HEK293 (cell line): Measurements from ENCODE around the gene CHM.
A peak's percentile ranks its signal among the peaks of the same experiment; 100 is the strongest.

Experiments used
- CTCF ChIA-PET: fragments of 350-600 bp; formaldehyde crosslinking; extraction: SDS; loops from one replicate; lab custom pipeline; 2021; ENCODE audit warnings: antibody characterized with exemption; lab: Yijun Ruan, JAX
- POLR2A ChIA-PET: fragments of 300-600 bp; formaldehyde crosslinking; extraction: SDS; loops from one replicate; lab custom pipeline; 2020; ENCODE audit warnings: antibody characterized with exemption, inconsistent platforms; lab: Yijun Ruan, JAX
- H3K27ac ChIP-seq: fragments of 200-500 bp; sonication (Bioruptor generic); 2 replicates; pipeline ENCODE4 v1.5.1; 2014; ENCODE audit warnings: low read depth, low read length, control low read depth, inconsistent platforms; ENCODE audit errors: extremely low read depth
- H3K36me3 ChIP-seq, 2 experiments: fragments of 200-500 bp in 1 of 2; sonication (Bioruptor generic) in 1 of 2; 1 replicate in 1 of 2; 2 replicates in 1 of 2; pipeline ENCODE4 v1.5.1; 2014 to 2017; ENCODE audit warnings: inconsistent platforms in 2 of 2, low read length in 2 of 2; ENCODE audit not compliant: control insufficient read depth in 2 of 2, insufficient read depth in 1 of 2
- H3K4me1 ChIP-seq: fragments of 200-500 bp; sonication (Bioruptor generic); 2 replicates; pipeline ENCODE4 v1.5.1; 2014; ENCODE audit warnings: mild to moderate bottlenecking, low read length, inconsistent platforms; ENCODE audit not compliant: control insufficient read depth, insufficient read depth
- H3K4me3 ChIP-seq: 2 replicates; pipeline ENCODE4 v1.5.1; 2011; ENCODE audit warnings: low read depth, mild to moderate bottlenecking, control low read depth, low read length, moderate library complexity
- H3K9me3 ChIP-seq: fragments of 200-500 bp; sonication (Bioruptor generic); 2 replicates; pipeline ENCODE4 v1.5.1; 2014; ENCODE audit warnings: low read depth, low read length, inconsistent platforms; ENCODE audit not compliant: control insufficient read depth, insufficient read depth
- BCL11A ChIP-seq: fragments of 450-650 bp; formaldehyde crosslinking; IDR thresholded peaks from 2 replicates; pipeline ENCODE4 v1.5.1; 2016; ENCODE audit warnings: low read depth, missing biosample characterization, missing genetic modification characterization
- HOXA7 ChIP-seq: sonication (generic); formaldehyde crosslinking; IDR thresholded peaks from 2 replicates; pipeline ENCODE4 v1.8.1; 2022; ENCODE audit warnings: missing genetic modification reagents, borderline replicate concordance
- HOXC10 ChIP-seq: sonication (generic); formaldehyde crosslinking; IDR thresholded peaks from 2 replicates; pipeline ENCODE4 v1.8.1; 2023; ENCODE audit warnings: mild to moderate bottlenecking, missing genetic modification reagents
- IKZF3 ChIP-seq: fragments of 450-650 bp; IDR thresholded peaks from 2 replicates; pipeline ENCODE4 v1.5.0; 2018; ENCODE audit warnings: missing biosample characterization, mild to moderate bottlenecking, missing genetic modification characterization, moderate library complexity
- SCRT2 ChIP-seq: fragments of 450-650 bp; formaldehyde crosslinking; IDR thresholded peaks from 2 replicates; pipeline ENCODE4 v1.5.1; 2016; ENCODE audit warnings: missing biosample characterization, missing genetic modification characterization
- SETDB1 ChIP-seq: IDR thresholded peaks from one replicate; pipeline ENCODE4 v1.6.1; 2017; ENCODE audit warnings: mild to moderate bottlenecking, low read length, moderate library complexity, mixed read lengths; ENCODE audit not compliant: insufficient read length
- SP2 ChIP-seq: fragments of 450-650 bp; formaldehyde crosslinking; IDR thresholded peaks from 2 replicates; pipeline ENCODE4 v1.5.1; 2016; ENCODE audit warnings: missing biosample characterization, missing genetic modification characterization
- ZBTB8A ChIP-seq: fragments of 450-650 bp; formaldehyde crosslinking; IDR thresholded peaks from 2 replicates; pipeline ENCODE4 v1.5.1; 2016; ENCODE audit warnings: missing biosample characterization, missing genetic modification characterization
- ZFP41 ChIP-seq: fragments of 450-650 bp; formaldehyde crosslinking; IDR thresholded peaks from 2 replicates; pipeline ENCODE4 v1.5.1; 2016; ENCODE audit warnings: missing biosample characterization, missing genetic modification characterization, borderline replicate concordance
- ZNF140 ChIP-seq: fragments of 450-650 bp; formaldehyde crosslinking; IDR thresholded peaks from 2 replicates; pipeline ENCODE4 v1.5.1; 2016; ENCODE audit warnings: missing biosample characterization, missing genetic modification characterization
- ZNF19 ChIP-seq: fragments of 450-650 bp; formaldehyde crosslinking; IDR thresholded peaks from 2 replicates; pipeline ENCODE4; 2016; ENCODE audit warnings: missing biosample characterization, missing genetic modification characterization, low read depth
- ZNF2 ChIP-seq: fragments of 450-650 bp; formaldehyde crosslinking; IDR thresholded peaks from 2 replicates; pipeline ENCODE4 v1.5.1; 2016; ENCODE audit warnings: missing biosample characterization, missing genetic modification characterization
- ZNF202 ChIP-seq: fragments of 450-650 bp; formaldehyde crosslinking; IDR thresholded peaks from 2 replicates; pipeline ENCODE4 v1.5.1; 2016; ENCODE audit warnings: missing biosample characterization, missing genetic modification characterization, borderline replicate concordance
- ZNF214 ChIP-seq: fragments of 450-650 bp; formaldehyde crosslinking; IDR thresholded peaks from 2 replicates; pipeline ENCODE4 v1.5.1; 2017; ENCODE audit warnings: missing biosample characterization, mild to moderate bottlenecking, missing genetic modification characterization, borderline replicate concordance
- ZNF335 ChIP-seq: fragments of 450-650 bp; formaldehyde crosslinking; conservative IDR thresholded peaks from 2 replicates; pipeline ENCODE4 v1.5.1; 2016; ENCODE audit warnings: missing biosample characterization, missing genetic modification characterization
- ZNF341 ChIP-seq: fragments of 450-650 bp; formaldehyde crosslinking; IDR thresholded peaks from 2 replicates; pipeline ENCODE4; 2016; ENCODE audit warnings: low read depth, missing biosample characterization, missing genetic modification characterization
- ZNF366 ChIP-seq: fragments of 450-650 bp; formaldehyde crosslinking; conservative IDR thresholded peaks from 2 replicates; pipeline ENCODE4 v1.5.1; 2016; ENCODE audit warnings: missing biosample characterization, missing genetic modification characterization
- ZNF423 ChIP-seq: fragments of 450-650 bp; formaldehyde crosslinking; IDR thresholded peaks from 2 replicates; pipeline ENCODE4 v1.5.1; 2016; ENCODE audit warnings: missing biosample characterization, missing genetic modification characterization
- ZNF48 ChIP-seq: fragments of 450-650 bp; formaldehyde crosslinking; IDR thresholded peaks from 2 replicates; pipeline ENCODE4 v1.5.1; 2016; ENCODE audit warnings: missing biosample characterization, missing genetic modification characterization
- ZNF501 ChIP-seq: fragments of 450-650 bp; formaldehyde crosslinking; IDR thresholded peaks from 2 replicates; pipeline ENCODE4 v1.5.1; 2016; ENCODE audit warnings: missing biosample characterization, missing genetic modification characterization
- ZNF530 ChIP-seq: fragments of 450-650 bp; formaldehyde crosslinking; IDR thresholded peaks from 2 replicates; pipeline ENCODE4 v1.5.1; 2016; ENCODE audit warnings: low read depth, missing biosample characterization, missing genetic modification characterization
- ZNF549 ChIP-seq: fragments of 450-650 bp; IDR thresholded peaks from 2 replicates; pipeline ENCODE4 v1.5.1; 2018; ENCODE audit warnings: missing biosample characterization, missing genetic modification characterization, mild to moderate bottlenecking, inconsistent platforms, moderate library complexity
- ZNF560 ChIP-seq: fragments of 450-650 bp; formaldehyde crosslinking; IDR thresholded peaks from 2 replicates; pipeline ENCODE4 v1.5.1; 2017; ENCODE audit warnings: missing biosample characterization, missing genetic modification characterization, borderline replicate concordance
- ZNF561 ChIP-seq: fragments of 450-650 bp; IDR thresholded peaks from 2 replicates; pipeline ENCODE4 v1.5.1; 2018; ENCODE audit warnings: missing biosample characterization, missing genetic modification characterization, borderline replicate concordance
- ZNF707 ChIP-seq: fragments of 450-650 bp; formaldehyde crosslinking; IDR thresholded peaks from 2 replicates; pipeline ENCODE4 v1.5.1; 2016; ENCODE audit warnings: missing biosample characterization, missing genetic modification characterization
- ZNF768 ChIP-seq: fragments of 450-650 bp; formaldehyde crosslinking; IDR thresholded peaks from 2 replicates; pipeline ENCODE4 v1.5.1; 2018; ENCODE audit warnings: missing biosample characterization, mild to moderate bottlenecking, missing genetic modification characterization
- TF ChIP-seq, protein P1 (sequence below): fragments of 450-650 bp; formaldehyde crosslinking; IDR thresholded peaks from 2 replicates; pipeline ENCODE4 v1.5.1; 2016; ENCODE audit warnings: missing biosample characterization, missing genetic modification characterization
- TF ChIP-seq, protein P2 (sequence below): fragments of 450-650 bp; formaldehyde crosslinking; IDR thresholded peaks from 2 replicates; pipeline ENCODE4 v1.5.1; 2016; ENCODE audit warnings: missing biosample characterization, missing genetic modification characterization
- TF ChIP-seq, protein P3 (sequence below): fragments of 450-650 bp; formaldehyde crosslinking; IDR thresholded peaks from 2 replicates; pipeline ENCODE4 v1.5.1; 2016; ENCODE audit warnings: missing biosample characterization, missing genetic modification characterization
- TF ChIP-seq, protein P4 (sequence below): fragments of 450-650 bp; formaldehyde crosslinking; IDR thresholded peaks from 2 replicates; pipeline ENCODE4 v1.5.1; 2016; ENCODE audit warnings: missing biosample characterization, missing genetic modification characterization, borderline replicate concordance

Gene CHM

DNA sequence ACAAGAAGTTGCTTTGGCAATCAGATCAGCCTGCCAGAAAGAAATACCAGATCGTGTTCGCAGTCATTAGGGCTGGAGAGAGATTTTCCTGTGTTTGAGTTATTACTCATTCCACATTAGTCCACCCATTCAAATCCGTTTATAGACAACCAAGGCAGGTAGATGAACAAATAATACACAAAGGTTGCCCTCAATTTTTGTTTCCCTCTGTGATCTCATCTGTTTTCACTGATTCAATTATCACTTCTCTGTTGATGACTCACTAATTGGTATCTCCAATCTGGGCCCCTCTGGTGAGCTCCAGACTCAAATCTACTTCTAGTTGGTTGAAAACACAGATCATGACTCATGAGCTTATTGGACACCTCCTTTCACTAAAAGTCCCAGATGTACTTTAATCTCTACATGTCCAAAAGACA is 54.5 kb downstream of the CHM start:
- Histone ChIP-seq H3K4me1 (peaks cover 4% of the 10 kb centered on the region; the same call in 1 of the 2 replicates), H3K4me3 (no peak overlapping the region), H3K27ac (no peak overlapping the region), H3K9me3 (no peaks in the 10 kb centered on the region), H3K36me3 (no peaks in the 10 kb centered on the region)
- CTCF ChIA-PET: interaction anchor here (0.5 to 1.0 kb wide), 2 partner anchors 18 to 189 kb away, joined by 3 to 6 read pairs; no protein-coding TSS in a partner anchor
- POLR2A ChIA-PET: no interaction called here
- TF ChIP-seq, protein P1, sequence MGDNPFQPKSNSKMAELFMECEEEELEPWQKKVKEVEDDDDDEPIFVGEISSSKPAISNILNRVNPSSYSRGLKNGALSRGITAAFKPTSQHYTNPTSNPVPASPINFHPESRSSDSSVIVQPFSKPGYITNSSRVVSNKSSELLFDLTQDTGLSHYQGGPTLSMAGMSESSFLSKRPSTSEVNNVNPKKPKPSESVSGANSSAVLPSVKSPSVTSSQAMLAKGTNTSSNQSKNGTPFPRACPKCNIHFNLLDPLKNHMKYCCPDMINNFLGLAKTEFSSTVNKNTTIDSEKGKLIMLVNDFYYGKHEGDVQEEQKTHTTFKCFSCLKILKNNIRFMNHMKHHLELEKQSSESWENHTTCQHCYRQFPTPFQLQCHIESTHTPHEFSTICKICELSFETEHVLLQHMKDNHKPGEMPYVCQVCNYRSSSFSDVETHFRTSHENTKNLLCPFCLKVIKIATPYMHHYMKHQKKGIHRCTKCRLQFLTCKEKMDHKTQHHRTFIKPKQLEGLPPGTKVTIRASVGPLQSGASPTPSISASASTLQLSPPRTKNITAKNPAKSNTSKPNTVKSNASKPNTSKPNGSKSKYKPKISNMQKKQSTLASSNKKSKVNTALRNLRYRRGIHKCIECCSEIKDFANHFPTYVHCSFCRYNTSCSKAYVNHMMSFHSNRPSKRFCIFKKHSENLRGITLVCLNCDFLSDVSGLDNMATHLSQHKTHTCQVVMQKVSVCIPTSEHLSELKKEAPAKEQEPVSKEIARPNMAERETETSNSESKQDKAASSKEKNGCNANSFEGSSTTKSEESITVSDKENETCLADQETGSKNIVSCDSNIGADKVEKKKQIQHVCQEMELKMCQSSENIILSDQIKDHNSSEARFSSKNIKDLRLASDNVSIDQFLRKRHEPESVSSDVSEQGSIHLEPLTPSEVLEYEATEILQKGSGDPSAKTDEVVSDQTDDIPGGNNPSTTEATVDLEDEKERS (tag by site-specific recombination): no peak
- TF ChIP-seq ZNF707 (tag by site-specific recombination) (no peak), SCRT2 (tag by site-specific recombination) (no peak), SP2 (tag by site-specific recombination) (no peak), ZNF549 (tag by site-specific recombination) (no peak), ZNF48 (no peak), SETDB1 (no peak), ZNF501 (tag by site-specific recombination) (no peak), IKZF3 (tag by site-specific recombination) (no peak), ZNF530 (tag by site-specific recombination) (no peak), BCL11A (no peak), ZNF2 (no peak), ZNF341 (tag by site-specific recombination) (no peak), ZNF19 (no peak), ZNF335 (tag by site-specific recombination) (no peak), ZFP41 (tag by site-specific recombination) (no peak), ZNF202 (no peak), ZNF768 (tag by site-specific recombination) (no peak), ZNF423 (no peak), ZNF561 (tag by site-specific recombination) (no peak), HOXC10 (CRISPR knock-in tag) (no peak), ZNF366 (no peak), ZBTB8A (no peak), ZNF140 (tag by site-specific recombination) (no peak), ZNF214 (no peak), ZNF560 (tag by site-specific recombination) (no peak), HOXA7 (no peak)
- TF ChIP-seq, protein P2, sequence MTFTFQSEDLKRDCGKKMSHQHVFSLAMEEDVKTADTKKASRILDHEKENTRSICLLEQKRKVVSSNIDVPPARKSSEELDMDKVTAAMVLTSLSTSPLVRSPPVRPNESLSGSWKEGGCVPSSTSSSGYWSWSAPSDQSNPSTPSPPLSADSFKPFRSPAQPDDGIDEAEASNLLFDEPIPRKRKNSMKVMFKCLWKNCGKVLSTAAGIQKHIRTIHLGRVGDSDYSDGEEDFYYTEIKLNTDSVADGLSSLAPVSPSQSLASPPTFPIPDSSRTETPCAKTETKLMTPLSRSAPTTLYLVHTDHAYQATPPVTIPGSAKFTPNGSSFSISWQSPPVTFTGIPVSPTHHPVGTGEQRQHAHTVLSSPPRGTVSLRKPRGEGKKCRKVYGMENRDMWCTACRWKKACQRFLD (tag by site-specific recombination): no peak
- TF ChIP-seq, protein P3, sequence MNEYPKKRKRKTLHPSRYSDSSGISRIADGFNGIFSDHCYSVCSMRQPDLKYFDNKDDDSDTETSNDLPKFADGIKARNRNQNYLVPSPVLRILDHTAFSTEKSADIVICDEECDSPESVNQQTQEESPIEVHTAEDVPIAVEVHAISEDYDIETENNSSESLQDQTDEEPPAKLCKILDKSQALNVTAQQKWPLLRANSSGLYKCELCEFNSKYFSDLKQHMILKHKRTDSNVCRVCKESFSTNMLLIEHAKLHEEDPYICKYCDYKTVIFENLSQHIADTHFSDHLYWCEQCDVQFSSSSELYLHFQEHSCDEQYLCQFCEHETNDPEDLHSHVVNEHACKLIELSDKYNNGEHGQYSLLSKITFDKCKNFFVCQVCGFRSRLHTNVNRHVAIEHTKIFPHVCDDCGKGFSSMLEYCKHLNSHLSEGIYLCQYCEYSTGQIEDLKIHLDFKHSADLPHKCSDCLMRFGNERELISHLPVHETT (tag by site-specific recombination): no peak
- TF ChIP-seq, protein P4, sequence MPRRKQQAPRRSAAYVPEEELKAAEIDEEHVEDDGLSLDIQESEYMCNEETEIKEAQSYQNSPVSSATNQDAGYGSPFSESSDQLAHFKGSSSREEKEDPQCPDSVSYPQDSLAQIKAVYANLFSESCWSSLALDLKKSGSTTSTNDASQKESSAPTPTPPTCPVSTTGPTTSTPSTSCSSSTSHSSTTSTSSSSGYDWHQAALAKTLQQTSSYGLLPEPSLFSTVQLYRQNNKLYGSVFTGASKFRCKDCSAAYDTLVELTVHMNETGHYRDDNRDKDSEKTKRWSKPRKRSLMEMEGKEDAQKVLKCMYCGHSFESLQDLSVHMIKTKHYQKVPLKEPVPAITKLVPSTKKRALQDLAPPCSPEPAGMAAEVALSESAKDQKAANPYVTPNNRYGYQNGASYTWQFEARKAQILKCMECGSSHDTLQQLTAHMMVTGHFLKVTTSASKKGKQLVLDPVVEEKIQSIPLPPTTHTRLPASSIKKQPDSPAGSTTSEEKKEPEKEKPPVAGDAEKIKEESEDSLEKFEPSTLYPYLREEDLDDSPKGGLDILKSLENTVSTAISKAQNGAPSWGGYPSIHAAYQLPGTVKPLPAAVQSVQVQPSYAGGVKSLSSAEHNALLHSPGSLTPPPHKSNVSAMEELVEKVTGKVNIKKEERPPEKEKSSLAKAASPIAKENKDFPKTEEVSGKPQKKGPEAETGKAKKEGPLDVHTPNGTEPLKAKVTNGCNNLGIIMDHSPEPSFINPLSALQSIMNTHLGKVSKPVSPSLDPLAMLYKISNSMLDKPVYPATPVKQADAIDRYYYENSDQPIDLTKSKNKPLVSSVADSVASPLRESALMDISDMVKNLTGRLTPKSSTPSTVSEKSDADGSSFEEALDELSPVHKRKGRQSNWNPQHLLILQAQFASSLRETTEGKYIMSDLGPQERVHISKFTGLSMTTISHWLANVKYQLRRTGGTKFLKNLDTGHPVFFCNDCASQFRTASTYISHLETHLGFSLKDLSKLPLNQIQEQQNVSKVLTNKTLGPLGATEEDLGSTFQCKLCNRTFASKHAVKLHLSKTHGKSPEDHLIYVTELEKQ (tag by site-specific recombination): 0 out of 2 replicates have a peak, but pooled peaks have one; percentile 16
